HG02678 (cell line): Measurements from ENCODE around the gene FN1.

Source experiments
- ATAC-seq: cut with Tn5 transposase; IDR thresholded peaks from one replicate; pipeline ENCODE4 v1.9.1; 2021; ENCODE audit warnings: mild to moderate bottlenecking, moderate library complexity; ENCODE audit not compliant: unreplicated experiment

Gene FN1

GRCh38 chr2:215356334-215356947, 79.4 kb downstream of the FN1 start:
- ATAC-seq = no peak

DNA sequence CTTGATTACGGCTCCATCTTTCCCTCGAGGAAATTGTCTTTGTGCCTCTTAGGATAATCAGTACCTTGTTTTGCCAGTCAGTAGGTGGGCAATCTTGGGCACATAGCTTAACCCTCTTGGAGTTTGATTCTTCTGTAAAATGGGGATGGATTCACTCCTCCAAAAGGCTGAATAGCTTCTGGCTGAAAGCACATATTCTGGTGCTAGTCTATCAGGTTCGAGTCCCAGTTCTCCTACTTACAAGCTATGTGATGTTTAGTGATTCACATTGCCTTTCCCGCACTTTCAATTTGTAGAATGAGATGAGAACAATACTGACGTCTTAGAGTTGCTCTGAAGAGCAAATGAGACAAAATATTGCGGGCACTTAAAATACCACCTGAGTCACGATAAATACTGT, 80.1 kb downstream of the FN1 start:
- ATAC-seq = no peak

- no peak for ATAC-seq
Measured at GRCh38 chr2:215354771-215355695, 80.8 kb downstream of the FN1 start.

DNA sequence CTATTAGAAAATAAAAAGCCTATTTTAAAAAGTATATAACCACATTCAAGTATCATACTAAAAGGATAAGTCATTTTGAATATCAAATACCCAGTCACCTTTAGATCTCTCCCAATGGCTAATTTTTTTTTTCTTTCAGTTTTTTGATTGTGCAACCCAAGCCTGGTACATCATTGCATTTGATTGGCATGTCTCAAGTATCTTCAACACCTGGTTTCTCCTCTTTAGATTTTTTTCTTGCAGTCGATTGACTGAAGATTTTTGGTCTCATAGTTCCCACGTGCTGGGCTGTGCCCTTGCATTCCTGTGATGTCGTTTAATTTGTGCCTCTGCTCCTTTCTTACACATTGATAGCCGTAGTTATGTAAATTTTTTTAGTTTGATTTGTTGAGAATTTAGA, 83.3 kb downstream of the FN1 start:
- ATAC-seq = no peak

- ATAC-seq = no peak
Measured at GRCh38 chr2:215347878-215348277, 88.0 kb downstream of the FN1 start.

DNA sequence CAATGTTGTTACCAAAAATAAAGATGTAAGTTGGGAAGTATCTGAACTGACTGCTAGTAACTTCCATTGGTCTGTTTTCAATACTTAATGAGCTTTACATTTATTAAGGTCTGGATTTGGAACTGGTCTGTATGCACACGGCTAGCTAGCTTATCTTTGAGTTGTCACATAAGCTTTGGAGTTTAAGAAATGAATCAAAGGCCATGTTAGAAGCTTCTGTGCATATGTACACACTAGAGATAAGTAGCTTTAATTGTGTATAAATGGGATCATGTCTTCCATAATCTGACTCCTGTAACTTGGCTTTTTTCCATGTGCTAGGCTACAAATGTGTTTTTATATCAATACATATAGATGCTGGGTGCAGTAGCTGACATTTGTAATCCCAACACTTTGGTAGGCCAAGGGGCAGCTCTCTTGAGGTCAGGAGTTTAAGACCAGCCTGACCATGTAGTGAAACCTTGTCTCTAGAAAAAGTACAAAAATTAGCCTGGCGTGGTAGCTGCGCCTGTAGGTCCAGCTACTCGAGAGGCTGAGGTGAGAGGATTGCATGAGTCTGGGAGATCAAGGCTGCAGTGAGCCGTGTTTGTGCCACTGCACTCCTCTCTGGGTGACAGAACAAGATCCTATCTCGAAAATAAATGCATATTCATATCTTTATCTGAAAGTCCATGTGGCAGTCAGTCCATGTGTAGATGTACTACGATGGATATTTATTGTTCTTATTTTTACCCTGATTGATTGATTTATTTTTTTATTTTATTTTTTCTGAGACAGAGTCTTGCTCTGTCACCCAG, 96.8 kb downstream of the FN1 start:
- no peak for ATAC-seq

- no peak for ATAC-seq
Measured at GRCh38 chr2:215332872-215333595, 102.8 kb downstream of the FN1 start.

- ATAC-seq = no peak
Measured at GRCh38 chr2:215328066-215328465, 107.8 kb downstream of the FN1 start.

- no peak for ATAC-seq
Measured at GRCh38 chr2:215324811-215325210, 111.1 kb downstream of the FN1 start.

- no peak for ATAC-seq
Measured at GRCh38 chr2:215320679-215321078, 115.2 kb downstream of the FN1 start.

GRCh38 chr2:215320102-215320501, 115.8 kb downstream of the FN1 start:
- ATAC-seq = no peak

GRCh38 chr2:215319500-215319899, 116.4 kb downstream of the FN1 start:
- no peak for ATAC-seq

DNA sequence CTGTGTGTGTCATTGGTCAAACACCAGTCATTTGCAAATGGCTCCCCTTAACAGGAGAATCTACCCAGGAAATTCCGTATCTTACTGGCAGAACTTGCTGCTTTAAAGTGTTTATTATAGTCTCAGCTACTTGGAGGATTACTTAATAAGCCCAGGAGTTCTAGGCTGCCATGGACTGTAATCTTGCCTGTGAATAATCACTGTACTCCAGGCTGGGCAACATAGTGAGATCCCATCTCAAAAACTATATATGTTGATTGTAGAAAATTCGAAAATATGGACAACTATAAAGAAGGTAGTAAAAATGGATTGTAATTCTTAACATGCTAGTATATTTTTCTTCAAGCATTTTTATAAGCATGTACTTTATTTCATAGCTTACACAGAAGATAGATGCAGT, 119.5 kb downstream of the FN1 start:
- no peak for ATAC-seq

DNA sequence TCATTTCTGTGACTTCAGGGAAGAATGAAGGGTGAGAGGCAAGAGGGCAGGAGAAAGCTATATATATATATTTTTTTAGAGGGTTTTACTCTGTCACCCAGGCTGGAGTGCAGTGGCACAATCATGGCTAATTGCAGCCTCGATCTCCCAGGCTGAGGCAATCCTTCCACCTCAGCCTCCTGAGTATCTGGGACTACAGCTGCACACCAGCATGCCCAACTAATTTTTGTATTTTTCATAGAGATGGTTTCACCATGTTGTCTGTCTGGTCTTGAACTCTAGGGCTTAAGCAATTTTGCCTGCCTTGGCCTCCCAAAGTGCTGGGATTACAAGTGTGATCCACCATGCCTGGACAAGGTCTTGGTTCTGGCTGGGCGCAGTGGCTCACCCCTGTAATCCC, 120.6 kb downstream of the FN1 start:
- no peak for ATAC-seq

GRCh38 chr2:215314896-215315295, 121.0 kb downstream of the FN1 start:
- ATAC-seq = no peak

DNA sequence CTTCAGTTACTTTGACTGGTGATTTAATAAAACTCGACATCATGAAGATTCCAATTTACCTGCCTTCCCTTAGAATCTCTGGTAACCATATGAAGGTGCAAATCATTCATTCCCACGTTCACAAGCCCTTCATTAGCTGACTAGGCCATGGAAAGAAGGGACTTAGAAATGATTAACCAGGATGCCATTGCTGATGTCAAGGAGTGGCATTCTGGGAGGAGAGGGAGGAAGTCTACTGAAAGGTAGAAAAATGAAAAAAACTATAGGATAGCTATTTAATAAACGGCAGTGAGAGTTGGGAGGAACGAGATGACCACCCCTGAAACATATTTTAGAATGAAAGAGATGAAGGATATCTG, 122.6 kb downstream of the FN1 start:
- no peak for ATAC-seq

DNA sequence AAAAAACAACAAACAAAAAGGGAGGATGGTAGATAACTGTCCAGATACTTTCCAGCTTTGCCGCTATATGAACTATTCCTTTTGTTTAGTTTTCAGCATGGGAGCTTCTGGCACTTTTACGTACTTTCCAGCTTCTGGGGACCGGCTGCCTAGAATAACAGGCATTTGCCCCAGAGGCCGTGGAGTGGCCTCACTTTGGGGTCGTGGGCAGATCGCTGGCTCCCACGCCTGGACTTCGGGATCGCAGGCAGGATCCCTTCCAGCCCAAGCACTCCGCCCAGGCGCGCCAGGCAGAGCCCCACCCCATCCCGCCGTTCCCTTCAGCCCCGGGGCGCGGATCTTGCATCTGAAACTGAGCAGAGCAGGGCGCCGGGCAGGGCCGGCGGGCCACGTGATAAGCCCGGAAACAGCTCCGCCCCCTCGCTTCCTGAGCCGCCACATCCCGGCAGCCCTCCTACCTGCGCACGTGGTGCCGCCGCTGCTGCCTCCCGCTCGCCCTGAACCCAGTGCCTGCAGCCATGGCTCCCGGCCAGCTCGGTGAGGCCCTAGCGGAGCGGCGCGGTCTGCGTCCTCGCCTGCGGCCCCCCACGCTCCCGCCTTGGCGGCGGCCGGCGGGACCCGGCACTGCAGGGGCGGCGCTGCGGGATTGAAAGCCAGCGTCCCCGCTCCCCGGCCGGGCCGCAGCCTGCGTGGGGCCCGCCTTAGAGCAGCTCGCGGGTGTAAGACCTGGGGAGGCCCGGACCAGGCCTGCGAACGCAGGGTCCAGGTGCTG, 124.1 kb downstream of the FN1 start, which contains the start of gene ATIC:
ATIC (plus strand) TSS at position 435 of the 772 bp plus-strand sequence; CDS start at position 519, 84 bp downstream.
- ATAC-seq = peak; percentile 98

DNA sequence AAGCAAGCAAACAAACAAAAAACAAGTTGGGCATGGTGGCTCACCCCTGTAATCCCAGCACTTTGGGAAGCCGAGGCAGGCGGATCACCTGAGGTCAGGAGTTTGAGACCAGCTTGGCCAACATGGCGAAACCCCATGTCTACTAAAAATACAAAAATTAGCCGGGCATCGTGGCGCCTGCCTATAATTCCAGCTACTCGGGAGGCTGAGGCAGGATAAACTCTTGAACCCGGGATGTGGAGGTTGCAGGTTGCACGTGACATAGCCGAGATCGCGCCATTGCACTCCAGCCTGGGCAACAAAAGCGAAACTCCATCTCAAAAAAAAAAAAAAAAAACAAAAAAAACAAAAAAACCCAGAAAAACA, 124.6 kb downstream of the FN1 start:
- ATAC-seq = peak; percentile 24
